Neuron (in vitro differentiated cells): ENCODE measurements around the gene HCN1.

Experiments
- H2AFZ ChIP-seq: one replicate; pipeline ENCODE4 v1.6.1; 2013; ENCODE audit warnings: low read depth, mild to moderate bottlenecking, inconsistent platforms, low read length, moderate library complexity
- H3K27me3 ChIP-seq: one replicate; pipeline ENCODE4 v1.6.1; 2013; ENCODE audit warnings: low read length; ENCODE audit not compliant: insufficient read depth
- H3K36me3 ChIP-seq: one replicate; pipeline ENCODE4 v1.6.1; 2013; ENCODE audit warnings: low read length; ENCODE audit not compliant: insufficient read depth
- H3K4me1 ChIP-seq: one replicate; pipeline ENCODE4 v1.6.1; 2013; ENCODE audit warnings: low read length; ENCODE audit not compliant: insufficient read depth
- H3K4me3 ChIP-seq: 2 replicates; pipeline ENCODE4 v1.5.1; 2013; ENCODE audit warnings: mild to moderate bottlenecking, low read length, moderate library complexity
- H3K9me3 ChIP-seq: one replicate; pipeline ENCODE4 v1.6.1; 2013; ENCODE audit warnings: low read length

The HCN1 gene

GRCh38 chr5:45205403-45205961, 490.7 kb downstream of the HCN1 start:
- no peaks in the 10 kb centered on the region for H3K9me3 ChIP-seq

More at GRCh38 chr5:45205403-45205961, 490.7 kb downstream of the HCN1 start:
- no peak overlapping the region for H3K4me3 ChIP-seq
- no peaks in the 10 kb centered on the region for H3K4me1 ChIP-seq
- no peaks in the 10 kb centered on the region for H3K27me3 ChIP-seq
- no peaks in the 10 kb centered on the region for H3K36me3 ChIP-seq
- H2AFZ ChIP-seq, result no peak overlapping the region
